ENCODE results near the gene SLC5A9.
A peak's percentile ranks its signal among the peaks of the same experiment; 100 is the strongest.
"Not testable (repeated sequence)": the region's sequence is repeated elsewhere in the genome, so short reads cannot be mapped to it uniquely, and the experiment has no call there.

The SLC5A9 gene

GRCh38 chr1:48214366-48214765 lies 8.2 kb upstream of the SLC5A9 start:
- not testable (repeated sequence) for DNase-seq (ENCODE audit: low read depth)

GRCh38 chr1:48214820-48215219 lies 7.7 kb upstream of the SLC5A9 start:
- no peak for DNase-seq (ENCODE audit: low read depth)

DNA sequence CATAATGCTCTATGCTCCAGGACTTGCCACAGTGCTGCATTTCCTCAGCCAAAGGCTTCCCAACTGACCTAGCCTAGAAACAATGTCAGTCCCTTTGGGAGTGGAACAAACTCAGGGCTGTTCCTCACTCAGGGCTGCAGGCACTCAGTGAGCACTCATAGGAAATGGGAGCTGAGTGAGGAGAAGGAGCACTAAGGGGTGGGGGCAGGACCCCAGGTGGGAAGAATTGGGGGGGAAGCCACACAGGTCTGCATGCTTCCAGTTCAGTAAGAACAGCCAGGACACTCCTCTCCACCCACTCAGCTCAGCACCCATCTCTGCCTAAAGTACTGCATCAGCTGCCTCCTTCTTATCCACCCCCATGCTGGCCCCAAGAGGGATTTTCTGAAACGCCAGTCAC lies 7.3 kb upstream of the SLC5A9 start:
- DNase-seq (ENCODE audit: low read depth): no peak

DNA sequence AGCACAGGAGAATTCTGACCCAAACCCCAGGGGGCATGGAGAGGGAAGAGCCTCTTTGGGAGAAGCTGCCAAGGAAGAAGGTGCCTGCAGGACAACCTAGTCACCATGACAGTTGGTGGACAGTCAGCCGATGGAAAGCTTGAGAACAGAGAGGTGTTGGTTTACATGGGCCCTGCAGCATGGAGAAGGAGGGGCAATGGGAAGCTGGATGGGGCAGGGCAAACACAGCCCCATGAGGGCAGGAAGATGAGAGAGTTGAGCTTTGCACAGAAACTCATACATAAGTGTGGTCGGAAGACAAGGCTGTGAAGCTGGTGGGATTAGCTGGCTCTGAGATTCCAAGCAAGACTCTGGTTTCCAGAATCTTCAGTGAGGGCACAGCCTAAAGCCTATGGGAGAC lies 6.6 kb upstream of the SLC5A9 start:
- no peak for DNase-seq (ENCODE audit: low read depth)

GRCh38 chr1:48216313-48216712 lies 6.2 kb upstream of the SLC5A9 start:
- DNase-seq (ENCODE audit: low read depth): no peak

GRCh38 chr1:48216941-48217340 lies 5.6 kb upstream of the SLC5A9 start:
- DNase-seq (ENCODE audit: low read depth): no peak

DNA sequence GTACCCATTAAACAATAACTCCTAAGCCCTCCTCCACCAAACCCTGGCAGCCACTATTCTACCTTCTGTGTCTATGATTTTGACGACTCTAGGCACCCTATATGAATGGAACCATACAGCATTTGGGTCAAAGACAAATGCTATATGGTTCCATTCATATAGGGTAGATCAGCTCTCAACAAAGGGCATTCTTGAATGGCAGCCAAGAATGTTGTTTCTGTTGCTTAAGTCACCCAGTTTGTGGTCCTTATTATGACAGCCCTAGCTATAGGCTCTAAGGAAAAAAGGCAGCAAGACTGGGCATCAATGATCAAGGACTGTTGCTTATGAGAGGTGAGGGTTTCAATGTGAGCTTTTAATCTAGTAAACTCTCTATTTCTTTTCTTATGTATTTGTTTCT lies 4.7 kb upstream of the SLC5A9 start:
- DNase-seq (ENCODE audit: low read depth): no peak

DNA sequence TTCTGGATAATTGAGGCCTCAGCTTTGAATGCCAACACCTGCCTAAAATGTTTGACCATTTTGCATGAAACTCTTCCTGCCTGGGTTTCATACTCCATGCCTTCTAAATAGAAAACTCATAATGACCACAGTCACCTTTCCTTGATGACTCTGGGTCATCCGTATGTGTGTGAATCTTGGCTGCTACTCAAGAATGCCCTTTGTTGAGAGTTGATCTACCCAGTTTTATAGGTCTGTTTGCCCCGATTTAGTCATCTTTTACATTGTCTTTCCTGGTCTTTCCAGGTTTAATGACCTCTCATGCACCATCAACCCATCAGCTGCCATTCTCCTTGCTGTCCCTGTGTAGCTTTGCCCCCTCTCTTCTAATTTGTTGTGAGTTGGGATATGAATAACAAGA lies 2.7 kb upstream of the SLC5A9 start:
- DNase-seq (ENCODE audit: low read depth): no peak

DNA sequence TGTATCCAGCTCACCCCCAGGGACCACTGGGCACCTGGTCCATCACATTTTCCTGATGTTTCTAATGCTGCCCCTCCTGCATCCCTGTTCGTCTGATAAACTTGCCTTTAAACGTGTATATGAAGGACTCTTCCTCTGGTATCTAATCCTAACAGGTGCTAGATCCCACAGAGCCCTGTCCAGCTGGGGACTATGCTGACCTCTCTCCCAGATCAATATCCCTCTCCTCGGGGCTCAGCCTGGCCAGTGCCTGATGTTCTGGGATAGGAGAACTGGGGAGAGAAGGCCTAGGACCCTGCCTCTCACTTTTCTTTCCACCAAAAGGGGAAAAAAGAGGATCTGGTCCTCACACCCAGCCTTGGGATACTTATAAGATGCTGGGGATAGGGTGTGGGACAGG lies 1.4 kb upstream of the SLC5A9 start:
- no peak for DNase-seq (ENCODE audit: low read depth)

DNA sequence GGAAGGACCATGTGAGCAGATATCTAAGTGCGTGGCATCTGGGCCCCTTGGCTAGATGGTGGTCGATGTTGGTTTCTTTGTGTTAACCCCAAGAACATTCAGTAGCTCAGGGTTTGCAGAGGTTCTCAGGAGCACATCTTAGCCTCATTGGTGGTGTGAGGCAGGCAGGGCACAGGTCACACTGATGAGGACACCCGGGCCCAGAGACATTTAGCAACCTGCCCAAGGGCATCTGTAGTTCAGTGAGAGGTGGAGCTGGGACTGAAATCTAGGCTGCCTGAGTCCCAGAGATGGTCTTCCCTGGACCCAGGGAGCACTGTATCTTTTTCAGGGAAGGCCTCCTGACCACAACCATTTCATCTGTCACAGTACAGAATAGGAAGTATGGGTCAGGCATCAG lies 859 bp upstream of the SLC5A9 start:
- DNase-seq (ENCODE audit: low read depth): no peak

DNA sequence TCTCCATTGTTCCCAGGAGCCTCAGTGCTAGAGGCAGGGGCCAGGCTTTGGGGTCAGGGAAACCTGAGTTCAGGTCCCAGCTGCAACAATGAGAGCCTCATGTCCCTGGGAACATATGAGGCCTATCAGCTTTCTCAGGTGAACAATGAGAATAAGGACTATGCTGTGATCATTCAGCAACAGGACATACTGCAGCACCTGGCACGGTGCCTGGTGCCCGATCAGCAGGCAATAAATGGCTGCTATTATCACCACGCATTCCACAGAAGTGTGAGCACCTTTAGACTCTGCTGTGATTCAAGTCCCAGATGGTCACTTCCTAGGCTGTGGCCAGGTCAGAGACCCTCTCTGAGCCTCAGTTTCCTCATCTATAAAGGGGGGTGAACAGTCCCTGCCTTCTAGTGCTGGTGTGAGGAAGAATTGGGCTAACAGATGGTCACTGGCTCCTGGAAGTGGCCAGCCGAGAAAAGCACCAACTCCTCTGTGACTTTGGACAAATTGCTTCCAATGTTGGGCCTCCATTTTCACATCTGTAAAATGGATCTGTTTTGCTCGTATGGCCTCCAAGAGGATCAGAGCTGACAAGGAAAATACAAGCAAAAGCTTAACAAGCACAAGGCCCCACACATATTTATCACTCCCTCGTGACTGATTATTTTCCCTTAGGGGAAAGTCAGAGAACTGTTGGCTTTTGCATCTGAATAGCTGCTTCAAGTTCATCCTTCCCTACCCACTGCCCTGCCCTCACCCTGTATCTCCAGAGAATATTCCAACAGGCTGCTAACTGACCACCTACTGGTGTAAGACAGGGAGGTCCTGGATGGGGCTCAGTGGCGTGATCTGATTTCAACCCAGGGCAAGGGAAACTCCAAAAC lies 1.1 kb downstream of the SLC5A9 start:
- no peak for DNase-seq (ENCODE audit: low read depth)

GRCh38 chr1:48224791-48225190 lies 2.3 kb downstream of the SLC5A9 start:
- DNase-seq (ENCODE audit: low read depth): no peak

DNA sequence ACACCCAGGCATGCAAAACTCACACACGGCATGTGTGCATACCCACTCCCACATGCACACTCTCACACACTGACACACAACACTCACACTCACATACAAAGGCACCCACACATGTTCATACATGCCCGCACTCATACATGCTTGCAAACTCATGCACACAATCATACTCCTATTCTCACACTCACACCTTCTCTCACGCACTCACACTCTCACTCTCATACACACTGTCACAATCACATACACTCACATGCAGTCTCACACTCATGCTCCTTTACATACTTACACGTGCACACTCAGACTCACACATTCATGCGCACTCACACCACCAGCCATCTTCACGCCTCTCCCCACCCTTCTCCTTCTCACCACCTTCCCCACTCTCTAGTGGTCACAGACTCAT lies 3.1 kb downstream of the SLC5A9 start:
- no peak for DNase-seq (ENCODE audit: low read depth)

DNA sequence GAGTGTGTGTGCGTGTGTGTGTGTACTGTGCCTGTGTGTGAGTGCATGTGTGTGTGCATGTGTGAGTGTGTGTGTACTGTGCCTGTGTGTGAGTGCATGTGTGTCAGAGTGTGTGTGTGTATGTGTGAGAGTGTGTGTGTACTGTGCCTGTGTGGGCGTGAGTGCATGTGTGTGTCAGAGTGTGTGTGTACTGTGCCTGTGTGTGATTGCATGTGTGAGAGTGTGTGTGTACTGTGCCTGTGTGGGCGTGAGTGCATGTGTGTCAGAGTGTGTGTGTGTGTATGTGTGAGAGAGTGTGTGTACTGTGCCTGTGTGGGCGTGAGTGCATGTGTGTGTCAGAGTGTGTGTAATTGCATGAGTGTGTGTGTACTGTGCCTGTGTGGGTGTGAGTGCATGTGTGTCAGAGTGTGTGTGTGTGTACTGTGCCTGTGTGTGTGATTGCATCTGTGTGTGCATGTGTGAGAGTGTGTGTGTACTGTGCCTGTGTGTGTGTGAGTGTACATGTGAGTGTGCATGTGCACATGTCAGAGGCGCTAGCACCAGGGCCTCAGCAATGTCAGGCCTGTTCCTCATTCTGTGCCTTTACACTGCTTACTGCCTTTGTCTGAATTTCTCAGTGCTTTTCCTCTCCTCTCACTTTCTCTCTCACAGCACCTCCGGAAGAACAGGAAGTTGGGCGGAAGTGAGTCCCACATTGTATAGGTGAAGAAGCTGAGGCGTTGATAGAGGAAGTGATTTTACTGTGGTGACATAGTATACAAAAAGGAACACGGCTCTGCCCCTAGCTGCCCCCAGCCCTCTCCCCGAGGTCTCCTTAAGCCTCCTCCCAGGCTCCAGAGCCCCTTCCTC lies 4.9 kb downstream of the SLC5A9 start:
- DNase-seq (ENCODE audit: low read depth): no peak

- no peak for DNase-seq (ENCODE audit: low read depth)
Measured at GRCh38 chr1:48228156-48228555, 5.6 kb downstream of the SLC5A9 start.

DNA sequence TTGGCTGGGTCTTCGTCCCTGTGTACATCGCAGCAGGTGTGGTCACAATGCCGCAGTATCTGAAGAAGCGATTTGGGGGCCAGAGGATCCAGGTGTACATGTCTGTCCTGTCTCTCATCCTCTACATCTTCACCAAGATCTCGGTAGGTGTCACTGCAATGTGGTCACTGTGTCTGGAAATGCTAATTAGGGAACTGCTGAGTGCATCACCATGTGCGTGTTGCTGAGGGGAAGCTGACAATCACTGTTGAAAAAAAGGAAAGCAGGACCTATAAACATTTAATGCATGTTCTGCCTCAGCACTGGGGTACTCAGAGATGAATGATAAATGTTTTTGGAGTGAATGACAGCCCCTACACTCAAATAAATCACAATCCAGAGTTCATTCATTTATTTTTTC lies 6.8 kb downstream of the SLC5A9 start:
- no peak for DNase-seq (ENCODE audit: low read depth)

DNA sequence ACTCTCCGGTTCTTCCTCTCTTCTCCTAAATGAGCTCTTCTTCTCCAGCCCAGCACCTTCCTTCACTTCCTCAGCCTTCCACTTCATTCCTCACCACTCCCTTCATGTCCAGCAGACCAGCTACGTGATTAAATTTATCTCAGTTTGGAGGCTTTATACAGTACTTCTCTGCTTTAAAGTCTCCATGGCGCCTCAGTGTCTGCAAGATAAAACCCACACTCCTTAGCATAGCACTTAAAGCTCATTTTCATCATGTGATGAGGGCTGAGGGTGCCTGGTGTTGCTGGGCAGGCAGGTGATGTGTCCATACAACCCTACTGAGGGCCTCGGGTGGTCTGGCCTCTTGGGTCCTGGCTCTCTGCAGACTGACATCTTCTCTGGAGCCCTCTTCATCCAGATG lies 7.7 kb downstream of the SLC5A9 start:
- DNase-seq (ENCODE audit: low read depth): no peak

GRCh38 chr1:48232722-48233121 lies 10.2 kb downstream of the SLC5A9 start:
- DNase-seq (ENCODE audit: low read depth): no peak

- DNase-seq (ENCODE audit: low read depth): no peak
Measured at GRCh38 chr1:48233666-48234485, 11.4 kb downstream of the SLC5A9 start.

DNA sequence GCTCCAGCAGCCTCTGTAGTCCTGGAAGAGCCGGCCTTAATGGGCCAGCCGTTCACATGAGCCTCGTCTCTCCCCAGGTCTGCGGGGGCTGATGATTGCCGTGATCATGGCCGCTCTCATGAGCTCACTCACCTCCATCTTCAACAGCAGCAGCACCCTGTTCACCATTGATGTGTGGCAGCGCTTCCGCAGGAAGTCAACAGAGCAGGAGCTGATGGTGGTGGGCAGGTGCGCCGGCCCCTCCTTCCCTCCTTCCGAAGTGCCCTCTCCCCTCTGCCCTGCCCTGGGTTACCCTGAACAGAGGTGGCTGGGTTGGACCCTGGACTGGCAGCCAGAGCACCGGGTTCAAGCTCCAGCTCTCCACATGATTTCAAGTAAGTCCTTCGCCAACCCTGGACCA lies 13.1 kb downstream of the SLC5A9 start:
- DNase-seq (ENCODE audit: low read depth): no peak

DNA sequence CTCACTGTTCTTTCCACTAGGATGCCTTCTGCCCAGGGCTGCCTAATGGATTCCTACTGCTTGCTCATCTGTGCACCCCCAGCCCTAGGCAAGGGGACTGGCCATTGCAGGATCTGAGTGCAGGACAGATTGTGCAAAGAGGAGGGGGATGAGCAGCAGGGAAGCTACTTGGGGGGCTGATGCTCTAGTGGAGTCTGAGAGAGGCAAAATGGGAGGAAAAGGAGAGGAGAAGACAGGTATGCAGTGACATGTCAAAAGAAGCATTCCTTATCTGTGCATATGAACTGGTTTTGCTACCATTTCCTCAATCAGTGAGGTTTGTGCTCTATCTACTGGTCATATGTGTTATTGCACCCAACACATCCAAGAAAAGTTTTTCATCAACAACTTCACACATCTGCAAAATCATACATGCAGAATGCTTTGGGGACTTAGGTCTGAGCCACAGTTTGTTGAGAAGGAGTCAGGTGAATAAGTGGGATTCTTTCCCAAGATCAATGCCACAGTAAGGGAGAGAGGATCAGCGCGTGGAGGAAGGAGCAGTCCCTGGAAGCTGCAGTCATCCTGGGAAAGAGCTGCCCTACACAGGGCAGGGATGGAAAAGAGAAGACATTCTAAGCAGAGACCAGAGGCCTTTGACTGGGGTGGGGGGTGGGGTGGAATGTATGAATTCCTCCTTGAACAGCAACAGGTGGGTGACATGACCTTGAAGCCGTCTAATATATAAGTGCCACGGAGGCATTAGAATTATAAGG lies 14.4 kb downstream of the SLC5A9 start:
- peak; percentile 19 for DNase-seq (ENCODE audit: low read depth)

Measured in ELR (cell line).